T-helper 1 cell (primary cell): Measurements from ENCODE around the gene MYO5B.
A peak's percentile ranks its signal among the peaks of the same experiment; 100 is the strongest.
"Not testable (repeated sequence)": the region's sequence is repeated elsewhere in the genome, so short reads cannot be mapped to it uniquely, and the experiment has no call there.

Experiments used
- DNase-seq, 5 donors: peaks; one replicate each; pipeline ENCODE4 v3.0.0-alpha.2; 2012 to 2020

The MYO5B gene

GRCh38 chr18:49815927-49816326 lies 379.0 kb downstream of the MYO5B start:
- no peak for DNase-seq

DNA sequence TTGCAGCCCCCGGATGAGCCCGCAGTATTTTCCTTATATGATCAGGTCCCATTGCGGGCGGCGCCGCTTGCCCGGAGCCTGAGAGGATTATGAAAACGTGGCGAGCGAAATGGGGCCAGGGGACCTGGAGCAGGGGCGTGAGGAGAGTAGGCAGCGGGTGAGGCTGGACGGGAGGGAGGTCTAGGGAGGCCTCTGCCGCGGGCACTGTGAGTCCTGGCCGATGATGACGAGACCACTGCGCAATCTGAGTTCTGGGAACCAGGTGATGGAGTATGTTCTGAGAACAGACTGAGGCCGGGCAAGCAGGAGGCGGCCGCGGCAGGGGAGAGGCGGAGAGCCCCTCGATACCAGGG lies 380.8 kb downstream of the MYO5B start:
- DNase-seq, result peak in 2 of 5 donors; percentile 24 to 85

DNA sequence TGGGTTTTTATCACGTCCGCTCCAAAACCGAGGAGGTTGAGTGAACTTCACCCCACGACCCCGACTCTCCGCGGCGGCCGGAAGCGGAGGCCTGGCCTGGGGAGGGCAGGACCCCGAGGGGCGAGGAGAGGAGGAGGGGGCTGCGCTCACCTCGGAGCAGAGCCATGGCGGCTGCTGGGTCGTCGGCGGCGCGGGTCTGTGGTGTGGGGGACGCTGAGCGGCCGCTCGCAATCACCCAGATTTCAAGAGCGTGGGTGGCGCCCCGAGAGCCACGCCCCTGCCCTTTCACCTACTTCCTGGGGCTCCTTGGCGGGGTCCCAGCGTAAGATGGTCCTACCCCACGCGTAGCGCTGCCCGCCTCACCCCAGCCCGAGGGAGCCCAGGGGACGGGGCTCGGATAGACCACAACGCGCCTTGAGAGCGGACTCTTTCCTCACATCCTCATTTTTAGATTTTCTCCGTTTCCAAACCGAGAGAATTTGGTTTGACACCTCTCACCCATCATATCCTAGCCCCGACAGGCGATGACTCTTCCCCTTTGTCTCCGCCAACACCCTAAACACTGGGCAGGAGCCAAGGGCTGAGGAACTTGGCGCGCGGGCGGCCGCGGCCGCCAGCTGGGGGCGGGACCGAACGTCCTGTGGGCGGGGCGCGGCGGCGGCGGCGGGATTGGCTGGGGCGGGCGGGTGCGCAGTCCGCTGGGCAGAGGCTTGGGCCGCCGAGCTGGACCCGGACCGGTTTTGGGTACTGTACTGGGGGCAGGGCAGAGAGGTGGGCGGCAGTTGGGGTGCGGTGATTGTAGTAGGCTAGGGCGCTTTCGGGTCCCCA lies 381.4 kb downstream of the MYO5B start, which contains the start of gene ACAA2:
TSS of gene ACAA2 (minus strand) at position 215 of the 828 bp plus-strand sequence. CDS start at position 166, 49 bp downstream.
- peak; percentile 52 to 86 (median 65) for DNase-seq

DNA sequence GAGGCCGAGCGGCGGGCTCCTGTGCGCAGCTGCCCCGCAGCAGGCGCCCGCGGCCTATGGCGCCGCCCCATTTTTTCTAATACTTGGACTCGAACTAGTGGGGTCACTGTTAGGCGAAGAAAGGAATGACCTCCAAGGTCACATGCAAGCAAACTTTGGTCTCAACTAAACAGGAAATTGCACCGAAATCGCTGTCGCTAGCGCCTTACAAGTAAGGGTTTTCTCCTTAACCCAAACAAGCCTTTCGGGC lies 382.0 kb downstream of the MYO5B start:
- no peak for DNase-seq

DNA sequence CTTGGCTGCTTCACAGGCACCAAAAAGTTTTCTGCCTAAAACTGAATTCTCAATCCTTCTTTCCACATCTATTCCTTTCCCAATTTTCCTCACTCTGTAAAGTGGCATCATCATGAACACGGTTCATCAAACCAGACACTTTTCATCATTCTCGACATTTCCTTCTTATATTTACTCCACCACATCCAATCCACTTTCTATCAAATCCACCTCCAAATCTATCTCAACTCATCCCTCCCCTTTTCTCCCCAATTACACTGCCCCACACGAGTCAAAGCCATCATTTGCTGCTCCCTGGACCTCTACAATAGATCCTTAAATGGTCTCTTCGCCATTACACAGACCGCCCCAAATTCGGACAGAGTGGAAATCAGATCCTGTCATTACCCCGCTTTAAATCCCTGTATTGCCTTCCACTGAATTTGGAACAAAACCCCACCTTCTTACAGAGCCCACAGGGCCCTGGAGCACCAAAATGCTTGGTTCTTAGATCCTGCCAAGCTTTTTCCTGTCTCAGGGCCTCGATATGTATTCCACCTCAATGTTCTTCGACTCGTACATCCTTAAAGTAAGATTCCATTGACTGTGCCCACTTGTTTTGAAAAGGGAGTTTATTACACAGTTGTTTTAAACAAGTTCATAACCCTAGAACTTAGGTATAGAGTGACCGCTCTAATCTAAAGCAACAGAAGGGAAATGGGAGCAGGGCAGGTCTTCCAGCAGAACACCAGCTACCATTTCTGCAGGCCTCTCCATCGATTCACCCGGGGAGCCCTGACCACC lies 382.5 kb downstream of the MYO5B start:
- DNase-seq, result no peak

GRCh38 chr18:49811151-49811938 lies 383.6 kb downstream of the MYO5B start:
- no peak for DNase-seq

- DNase-seq, result not testable (repeated sequence)
Observed at GRCh38 chr18:49808553-49809191, 386.3 kb downstream of the MYO5B start.

DNA sequence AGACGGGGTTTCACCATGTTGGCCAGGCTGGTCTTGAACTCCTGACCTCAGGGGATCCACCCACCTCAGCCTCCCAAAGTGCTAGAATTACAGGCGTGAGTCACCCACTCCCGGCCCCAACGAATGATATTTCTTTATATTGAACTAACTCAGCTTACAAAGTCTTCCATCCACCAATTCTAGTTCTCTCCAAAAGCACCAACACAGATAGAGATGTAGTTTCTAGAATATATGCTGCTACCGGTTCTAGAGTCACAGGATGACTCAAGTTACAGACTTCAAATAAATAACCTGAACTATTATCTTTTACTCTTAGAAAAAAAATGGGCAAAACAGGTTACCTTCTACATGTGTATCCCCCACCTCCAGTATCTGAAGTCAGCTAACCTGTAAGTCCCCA lies 390.9 kb downstream of the MYO5B start:
- no peak for DNase-seq

DNA sequence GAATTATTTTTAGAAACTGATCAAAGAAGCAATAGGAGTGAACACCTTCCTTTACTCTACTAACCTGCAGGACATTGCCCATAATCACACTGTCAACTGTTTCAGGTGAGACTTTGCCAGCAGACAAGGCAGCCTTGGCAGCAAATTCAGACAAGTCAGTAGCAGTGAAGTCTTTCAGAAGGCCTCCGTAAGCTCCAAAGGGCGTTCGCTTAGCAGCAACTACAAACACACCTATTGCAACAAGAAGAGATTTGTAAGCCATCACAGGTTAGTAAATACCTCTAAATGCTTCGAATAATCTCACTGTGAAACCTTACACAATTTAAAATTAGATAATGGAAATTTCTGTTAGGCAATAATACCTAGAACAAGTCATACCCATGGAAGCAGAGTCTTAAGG lies 392.3 kb downstream of the MYO5B start:
- DNase-seq, result no peak

- not testable (repeated sequence) for DNase-seq
Observed at GRCh38 chr18:49800491-49800890, 394.5 kb downstream of the MYO5B start.

DNA sequence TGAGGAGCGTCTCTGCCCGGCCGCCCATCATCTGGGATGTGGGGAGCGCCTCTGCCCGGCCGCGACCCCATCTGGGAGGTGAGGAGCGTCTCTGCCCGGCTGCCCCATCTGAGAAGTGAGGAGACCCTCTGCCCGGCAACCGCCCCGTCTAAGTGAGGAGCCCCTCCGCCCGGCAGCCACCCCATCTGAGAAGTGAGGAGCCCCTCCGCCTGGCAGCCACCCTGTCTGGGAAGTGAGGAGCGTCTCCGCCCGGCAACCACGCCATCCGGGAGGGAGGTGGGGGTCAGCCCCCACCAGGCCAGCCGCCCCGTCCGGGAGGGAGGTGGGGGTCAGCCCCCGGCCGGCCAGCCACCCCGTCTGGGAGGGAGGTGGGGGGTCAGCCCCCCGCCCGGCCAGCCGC lies 395.1 kb downstream of the MYO5B start:
- not testable (repeated sequence) for DNase-seq

DNA sequence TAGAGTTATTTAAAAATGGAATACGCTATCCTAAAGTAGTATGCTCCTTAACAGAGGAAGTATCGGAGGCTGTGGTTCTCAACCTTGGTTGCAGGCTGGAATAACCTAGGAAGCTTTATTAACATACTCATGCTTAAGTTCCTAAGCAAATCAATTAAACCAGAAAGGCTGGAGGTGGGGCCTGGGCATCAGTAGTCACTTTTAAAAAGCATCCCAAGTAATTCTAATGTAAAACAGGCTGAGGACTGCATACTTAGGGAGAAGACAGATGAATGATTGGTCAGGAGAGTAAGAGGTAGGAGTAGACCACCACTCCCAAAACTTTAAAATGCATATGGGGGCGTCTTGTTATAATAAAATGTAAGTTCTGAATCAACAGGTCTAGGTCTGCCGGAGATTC lies 396.9 kb downstream of the MYO5B start:
- DNase-seq, result no peak

DNA sequence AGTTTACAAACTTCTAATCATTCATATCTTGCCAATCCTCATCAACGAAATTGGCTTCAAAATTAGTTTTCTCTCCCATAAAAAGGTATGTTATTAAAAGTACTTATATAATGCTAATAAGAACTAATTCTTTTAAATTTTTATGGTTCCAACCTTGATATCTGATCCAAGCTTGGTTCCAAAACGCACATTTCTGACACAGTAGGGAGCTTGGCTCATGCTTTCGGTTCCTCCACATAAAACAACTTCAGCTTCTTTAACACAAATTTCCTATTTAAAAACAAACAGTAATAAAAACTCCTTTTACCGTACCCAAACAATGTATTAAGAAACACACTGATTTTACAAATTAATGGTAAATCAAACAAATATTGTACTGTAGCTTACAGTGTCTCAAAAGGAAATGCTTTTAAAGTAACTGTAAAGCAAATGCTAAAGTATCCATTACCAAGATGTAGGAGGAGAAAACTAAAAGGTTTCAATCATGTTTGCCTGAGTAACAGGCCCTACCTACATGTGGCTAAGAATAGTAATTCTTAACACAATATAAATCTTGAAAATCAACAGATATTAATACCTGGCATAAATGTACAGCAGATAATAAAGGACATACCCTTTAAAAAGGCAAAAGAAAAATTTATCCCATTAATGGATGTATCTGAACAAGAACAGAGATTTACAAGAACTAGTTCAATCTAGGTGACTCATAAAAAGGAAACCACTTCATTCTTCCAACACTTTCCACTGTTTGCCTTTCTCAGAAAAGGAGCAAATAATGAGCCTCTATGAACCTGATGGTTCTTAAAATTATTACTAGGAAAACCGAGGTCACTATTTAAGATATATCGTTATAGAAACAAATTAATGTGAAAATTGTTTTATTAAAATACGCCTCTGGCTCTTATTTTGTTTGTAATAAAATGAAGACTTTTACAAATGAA lies 399.1 kb downstream of the MYO5B start:
- DNase-seq, result no peak

GRCh38 chr18:49794743-49795142 lies 400.2 kb downstream of the MYO5B start:
- DNase-seq, result no peak

GRCh38 chr18:49789560-49790134 lies 405.3 kb downstream of the MYO5B start:
- DNase-seq, result not testable (repeated sequence)

DNA sequence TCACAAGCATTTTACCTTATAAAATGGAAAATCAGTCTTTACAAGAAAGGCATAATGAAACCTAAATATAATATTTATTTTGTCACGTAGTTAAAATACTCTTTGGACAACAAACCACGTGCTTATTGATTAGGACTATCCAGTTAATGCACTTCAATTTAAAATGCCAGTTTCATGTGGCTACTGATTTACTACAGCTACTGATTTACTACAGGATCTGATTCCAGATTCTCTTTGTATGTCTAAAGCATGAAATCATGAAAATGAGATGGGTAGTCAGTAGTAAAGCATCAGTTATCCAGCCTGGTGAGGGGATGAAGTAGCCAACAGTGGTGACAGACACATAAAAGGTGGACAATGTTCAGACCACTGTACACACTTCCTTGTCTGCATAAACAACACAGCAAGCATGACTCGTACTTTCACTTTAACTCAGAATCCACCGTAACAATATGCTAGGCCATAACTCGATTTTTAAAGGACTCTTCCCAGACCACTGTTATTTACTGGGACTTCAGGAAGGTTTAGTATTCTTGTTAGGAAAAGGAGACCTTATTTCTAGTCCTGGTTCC lies 406.5 kb downstream of the MYO5B start:
- peak in 1 of 5 donors; percentile 44 for DNase-seq

- DNase-seq, result peak in 1 of 5 donors; percentile 11
Observed at GRCh38 chr18:49786019-49786720, 408.8 kb downstream of the MYO5B start.

DNA sequence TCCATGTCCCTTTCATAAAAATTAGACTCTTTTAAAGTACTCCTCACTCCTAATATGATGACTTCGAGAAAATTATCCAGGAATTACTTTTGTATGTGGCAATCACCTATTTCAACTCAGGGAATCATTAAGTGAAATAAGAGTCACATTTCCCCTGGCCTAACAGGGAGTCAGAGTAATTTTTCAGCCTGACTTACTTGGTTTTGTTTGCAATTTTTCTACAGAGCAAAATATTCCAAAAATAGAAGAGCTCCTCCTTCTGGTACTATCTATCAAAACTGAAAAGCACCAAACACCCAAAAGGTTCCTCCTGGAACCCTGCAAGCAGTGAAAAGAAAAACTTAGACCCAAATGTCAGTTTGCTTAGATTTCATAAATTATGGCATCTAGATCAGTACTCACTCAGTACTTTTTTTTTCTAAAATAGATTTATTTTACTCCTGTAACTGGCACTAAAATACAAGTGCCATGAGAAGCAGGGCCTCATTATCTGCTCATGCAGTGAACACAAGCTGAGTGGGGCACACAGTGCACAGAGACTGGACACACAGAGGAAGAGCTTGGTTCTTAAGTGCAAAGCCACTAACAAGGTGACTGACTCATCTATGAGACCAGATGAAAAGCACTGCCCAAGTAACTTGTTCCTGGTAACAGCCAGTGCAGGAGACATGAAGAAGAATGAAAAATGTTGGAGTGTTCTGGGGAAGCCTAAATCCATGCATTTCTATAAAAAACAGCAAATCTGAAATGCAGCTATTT lies 410.3 kb downstream of the MYO5B start:
- no peak for DNase-seq

- not testable (repeated sequence) for DNase-seq
Observed at GRCh38 chr18:49783631-49784030, 411.3 kb downstream of the MYO5B start.
